Aorta (tissue), 5 donors: Measurements from ENCODE around the gene ZNF91. TPM values are rescaled to one million over a fixed set of nuclear protein-coding genes. Genes with fewer than 3 reads are reported as not detected.

Experiments used
- ATAC-seq: fragments of 200-7000 bp; cut with Tn5 transposase; one replicate; pipeline ENCODE4 v1.9.1; 2022; ENCODE audit warnings: moderate library complexity; ENCODE audit not compliant: low FRiP score
- DNase-seq, 2 donors: peaks; one replicate each; pipeline ENCODE4 v3.0.0-alpha.2; 2020
- H3K27ac ChIP-seq, 2 donors: one replicate each; pipeline ENCODE4 v1.5.1; 2013; ENCODE audit warnings: low read length in 2 of 2, mild to moderate bottlenecking in 2 of 2, moderate library complexity in 2 of 2, control low read depth in 1 of 2, inconsistent platforms in 1 of 2, low read depth in 1 of 2
- H3K27me3 ChIP-seq, 2 donors: one replicate each; pipeline ENCODE4 v1.6.1; 2013; ENCODE audit warnings: control low read depth in 1 of 2, low read length in 1 of 2, mild to moderate bottlenecking in 1 of 2, moderate library complexity in 1 of 2; ENCODE audit not compliant: insufficient read depth in 2 of 2, control insufficient read depth in 1 of 2
- H3K36me3 ChIP-seq, 2 donors: one replicate each; pipeline ENCODE4 v1.6.1; 2013; ENCODE audit warnings: control low read depth in 1 of 2, low read length in 1 of 2, mild to moderate bottlenecking in 1 of 2; ENCODE audit not compliant: insufficient read depth in 2 of 2, control insufficient read depth in 1 of 2
- H3K4me1 ChIP-seq, 2 donors: one replicate each; pipeline ENCODE4 v1.6.1; 2013; ENCODE audit warnings: low read length in 2 of 2, control low read depth in 1 of 2, mild to moderate bottlenecking in 1 of 2, moderate library complexity in 1 of 2; ENCODE audit not compliant: insufficient read depth in 2 of 2, control insufficient read depth in 1 of 2
- H3K4me3 ChIP-seq, 2 donors: one replicate each; pipeline ENCODE4 v1.5.1; 2013; ENCODE audit warnings: low read length in 2 of 2, control low read depth in 1 of 2, mild to moderate bottlenecking in 1 of 2
- H3K9me3 ChIP-seq: one replicate; pipeline ENCODE4 v1.6.1; 2013; ENCODE audit warnings: mild to moderate bottlenecking, low read length; ENCODE audit not compliant: control insufficient read depth
- WGBS, 2 donors: extraction: QIAGEN DNeasy Blood & Tissue Kit; methylation state at CpG; one replicate each; pipeline ENCODE4 v1.1.7; 2013; 5-methylcytosine and 5-hydroxymethylcytosine counted together
- intact Hi-C, 2 donors: fragments of 100-400 bp; cut with DNase I; formaldehyde crosslinking; loops; one replicate each; pipeline versions ENCODE4 v1.14.2 to v1.15.0; 2022
- polyA plus RNA-seq, 2 donors: library from polyadenylated mRNA; stranded (reverse); fragments of 200-250 nt; gene quantifications; one replicate each; pipeline ENCODE4 v1.2.3, GENCODE V29; 2013
- total RNA-seq, 2 donors: library from RNA; stranded (reverse); fragmentation: NEBNext Ultra II Directional; extraction: Animal tissue kit (Norgen Biotek cat#: 25700); gene quantifications; one replicate each; pipeline ENCODE4 v1.2.1, GENCODE V29; 2021
- donor health status: healthy with polysubstance abuse.
- donor health status: Bipolar disorder and iron deficiency.
- donor health status: DM: no; HTN: no; CAD: no.
- donor health status: DM: no; HTN: no; CAD: no.
- donor health status: DM: yes; HTN: yes; CAD: no.

The ZNF91 gene
- total and polyA plus RNA-seq, 4 donors: 7.1 to 63.6 (median 32.5) TPM

DNA sequence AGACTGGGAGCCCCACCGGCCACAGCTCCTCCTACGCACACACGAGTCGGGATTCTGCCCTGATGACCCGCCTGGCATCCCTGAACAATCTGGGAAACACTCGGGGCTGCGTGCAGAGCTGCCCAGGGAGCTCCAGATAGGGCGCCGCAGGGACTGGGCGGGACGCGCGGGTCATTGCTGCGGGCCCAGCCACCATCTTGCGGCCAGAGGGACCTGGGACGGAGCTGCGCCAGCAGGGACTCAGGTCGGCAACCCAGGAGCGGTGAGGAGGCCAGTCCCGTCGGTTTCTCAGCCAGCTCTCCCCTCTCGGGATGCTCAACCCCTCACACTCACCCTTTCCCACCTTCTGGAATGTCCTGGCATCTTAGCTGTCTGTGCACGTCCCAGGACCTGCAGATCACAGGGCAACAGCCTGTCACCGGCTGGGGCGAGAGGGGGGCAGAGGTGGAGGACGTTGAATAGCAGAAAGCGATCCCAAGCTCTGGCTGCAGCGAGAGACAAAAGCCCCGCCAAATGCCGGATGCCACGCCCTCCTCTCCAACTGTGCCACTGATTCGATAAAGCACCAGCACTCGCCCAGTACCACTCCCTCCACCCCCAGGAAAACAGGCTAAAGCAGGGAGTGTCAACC is 20.4 kb upstream of the ZNF91 start:
- peak in 1 of 2 donors; percentile 52 for DNase-seq
- H3K4me1 ChIP-seq: no peaks in the 10 kb centered on the region
- 0% methylated on average over 28 to 33 of the region's 33 CpGs for WGBS, 2 donors
- H3K27me3 ChIP-seq: no peaks in the 10 kb centered on the region
- no peaks in the 10 kb centered on the region for H3K36me3 ChIP-seq
- peak; percentile 66 for ATAC-seq
- no peak overlapping the region for H3K27ac ChIP-seq
- intact Hi-C loops: no loop called here
- peak overlapping the region; percentile 6 to 60 for H3K4me3 ChIP-seq
- H3K9me3 ChIP-seq: no peaks in the 10 kb centered on the region

DNA sequence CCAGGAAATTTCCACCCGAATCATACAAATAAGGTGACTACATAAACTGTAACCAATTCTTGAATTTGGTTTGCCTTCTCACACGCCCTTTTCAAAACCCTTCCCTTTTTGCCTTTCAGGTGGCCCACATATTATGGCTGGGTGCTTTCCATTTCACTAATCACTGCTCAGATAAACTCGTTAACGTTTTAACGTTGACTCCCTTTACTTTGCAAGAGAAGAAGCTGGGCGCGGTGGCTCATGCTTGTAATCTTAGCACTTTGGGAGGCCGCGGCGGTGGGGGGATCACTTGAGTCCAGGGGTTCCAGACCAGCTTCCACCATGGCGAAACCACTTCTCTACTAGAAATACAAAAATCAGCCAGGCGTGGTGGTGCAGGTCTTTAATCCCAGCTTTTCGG is 19.8 kb upstream of the ZNF91 start:
- 19% methylated on average over 13 of the region's 13 CpGs for WGBS, 2 donors
- Histone ChIP-seq H3K36me3 (no peaks in the 10 kb centered on the region), H3K27ac (no peak overlapping the region), H3K4me1 (no peaks in the 10 kb centered on the region), H3K27me3 (no peaks in the 10 kb centered on the region), H3K9me3 (no peaks in the 10 kb centered on the region), H3K4me3 (peak overlapping the region in 1 of 2 donors; percentile 60)
- intact Hi-C loops: no loop called here
- no peak for ATAC-seq
- no peak for DNase-seq

DNA sequence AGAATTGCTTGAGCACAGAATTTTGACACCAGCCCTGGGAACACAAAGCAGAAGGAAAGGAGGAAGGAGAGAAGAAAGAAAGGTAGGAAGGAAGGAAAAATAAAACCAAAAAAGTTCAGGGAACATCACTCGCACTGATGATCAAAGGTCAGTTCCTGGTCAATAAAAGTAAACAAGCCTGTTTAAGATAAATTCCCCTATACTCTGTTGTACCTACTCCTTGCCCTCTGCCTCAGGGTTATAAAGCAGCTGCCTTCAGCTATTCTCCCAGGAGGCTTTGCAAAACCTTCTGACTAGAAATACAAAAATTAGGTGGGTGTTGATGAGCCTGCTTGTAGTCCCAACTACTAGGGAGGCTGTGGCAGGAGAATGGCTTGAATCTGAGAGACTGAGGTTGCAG is 14.9 kb upstream of the ZNF91 start:
- Histone ChIP-seq H3K27ac (no peak overlapping the region), H3K4me3 (no peak overlapping the region), H3K4me1 (no peaks in the 10 kb centered on the region), H3K9me3 (no peaks in the 10 kb centered on the region), H3K36me3 (no peaks in the 10 kb centered on the region), H3K27me3 (no peaks in the 10 kb centered on the region)
- intact Hi-C loops: no loop called here
- DNase-seq: no peak
- ATAC-seq: no peak
- 78 to 86% methylated on average over 1 of the region's 1 CpG for WGBS, 2 donors

DNA sequence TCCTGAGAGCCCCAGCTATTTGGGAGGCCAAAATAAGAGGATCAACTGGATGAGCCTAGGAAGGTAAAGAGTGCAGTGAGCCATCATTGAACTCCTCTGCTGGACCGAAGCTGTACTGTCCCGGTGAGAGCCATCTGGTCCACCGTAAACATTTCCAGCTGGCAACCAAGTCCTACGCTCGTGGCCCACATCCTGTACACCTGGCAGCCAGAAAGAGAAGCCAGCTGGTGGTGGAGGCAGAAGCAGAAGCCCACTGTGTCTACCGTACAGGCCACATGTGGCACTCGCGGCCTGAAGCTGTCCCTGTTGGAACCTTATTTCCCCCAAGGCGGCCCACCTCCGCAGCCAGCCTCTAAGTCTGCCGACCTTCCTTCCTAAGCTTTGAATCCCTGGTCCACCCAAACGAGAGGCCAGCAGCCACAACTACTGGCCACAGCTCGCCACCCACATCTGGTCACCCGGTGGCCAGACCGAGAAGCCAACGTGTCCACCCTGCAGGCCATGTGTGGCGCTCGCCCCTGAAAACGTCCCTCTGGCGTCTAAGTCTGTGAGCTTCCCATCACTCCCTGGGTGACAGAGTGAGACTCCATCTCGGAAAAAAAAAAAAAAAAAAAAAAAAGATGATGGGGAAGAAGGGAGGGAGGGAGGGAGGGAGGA is 14.2 kb upstream of the ZNF91 start:
- intact Hi-C loops: no loop called here
- no peaks in the 10 kb centered on the region for H3K9me3 ChIP-seq
- H3K36me3 ChIP-seq: no peaks in the 10 kb centered on the region
- H3K4me1 ChIP-seq: no peaks in the 10 kb centered on the region
- H3K4me3 ChIP-seq: no peak overlapping the region
- DNase-seq: no peak
- no peaks in the 10 kb centered on the region for H3K27me3 ChIP-seq
- ATAC-seq: no peak
- WGBS, 2 donors: 87 to 90% methylated on average over 21 of the region's 21 CpGs
- H3K27ac ChIP-seq: no peak overlapping the region

DNA sequence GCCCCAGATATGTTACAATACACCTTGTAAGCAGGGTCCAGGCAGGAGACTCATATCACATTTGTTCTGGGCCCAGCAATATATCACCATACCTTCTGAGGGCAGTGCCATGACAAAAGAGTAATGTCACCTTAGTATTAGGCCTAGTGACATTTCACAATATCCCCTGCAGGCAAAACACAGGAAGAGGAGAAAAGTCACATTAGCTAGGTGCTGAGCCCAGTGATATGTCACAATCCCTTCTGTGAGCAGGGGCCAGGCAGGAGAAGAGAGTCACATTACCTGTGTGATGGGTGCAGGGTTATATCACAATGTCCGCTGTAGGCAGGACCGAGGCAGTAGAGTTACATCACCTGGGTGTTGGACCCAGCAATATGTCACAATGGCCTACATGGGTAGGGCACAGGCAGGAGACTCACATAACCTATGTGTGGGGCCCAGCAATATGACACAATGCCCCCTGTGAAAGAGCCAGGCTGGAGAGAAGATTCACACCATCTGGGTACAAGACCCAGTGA is 12.4 kb upstream of the ZNF91 start:
- ATAC-seq (no peak), DNase-seq (no peak)
- Histone ChIP-seq H3K36me3 (no peaks in the 10 kb centered on the region), H3K4me1 (no peaks in the 10 kb centered on the region), H3K27ac (no peak overlapping the region), H3K27me3 (no peaks in the 10 kb centered on the region), H3K9me3 (no peaks in the 10 kb centered on the region), H3K4me3 (no peak overlapping the region)
- intact Hi-C loops: no loop called here
- 96 to 98% methylated on average over 2 of the region's 2 CpGs for WGBS, 2 donors

DNA sequence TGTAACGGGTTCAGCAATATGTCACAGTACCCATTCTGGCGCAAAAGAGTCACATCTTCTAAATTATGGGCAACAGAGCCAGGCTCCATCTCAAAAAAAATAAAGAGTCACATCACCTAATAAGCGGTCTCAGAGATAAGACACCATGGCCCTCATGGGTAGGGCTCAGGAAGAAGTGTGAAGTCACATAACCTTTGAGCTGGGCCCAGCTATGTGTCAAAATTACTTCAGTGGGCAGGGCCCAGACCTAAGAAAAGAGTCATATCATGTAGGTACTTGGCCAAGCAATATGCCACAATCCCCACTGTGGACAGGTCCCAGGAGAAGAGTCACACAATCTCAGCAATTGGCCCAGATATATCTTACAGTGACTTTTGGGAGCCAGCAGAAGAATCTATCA is 11.4 kb upstream of the ZNF91 start:
- Histone ChIP-seq H3K27me3 (no peaks in the 10 kb centered on the region), H3K36me3 (no peaks in the 10 kb centered on the region), H3K27ac (no peak overlapping the region), H3K4me3 (no peak overlapping the region), H3K4me1 (no peaks in the 10 kb centered on the region), H3K9me3 (no peaks in the 10 kb centered on the region)
- intact Hi-C loops: no loop called here
- no peak for DNase-seq
- WGBS, 2 donors: 96 to 98% methylated on average over 3 of the region's 3 CpGs
- ATAC-seq: no peak

DNA sequence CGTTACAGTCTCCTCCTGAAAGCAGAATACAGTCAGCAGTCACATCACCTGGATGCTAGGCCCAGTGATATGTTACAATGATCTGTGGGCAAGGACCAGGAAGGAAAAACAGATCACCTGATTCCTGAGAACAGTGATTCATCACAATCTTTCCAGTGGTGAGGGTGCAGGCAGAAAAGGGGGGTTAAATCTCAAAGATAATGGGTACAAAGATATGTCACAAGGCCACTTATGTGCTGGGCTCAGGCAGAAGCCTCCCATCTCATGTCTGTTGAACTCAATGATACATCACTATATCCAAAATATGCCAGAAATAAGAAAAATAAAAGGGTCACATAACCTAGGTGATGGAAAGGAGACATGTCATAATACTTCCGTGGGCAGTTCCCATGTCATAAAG is 10.8 kb upstream of the ZNF91 start:
- intact Hi-C loops: no loop called here
- no peaks in the 10 kb centered on the region for H3K36me3 ChIP-seq
- no peaks in the 10 kb centered on the region for H3K27me3 ChIP-seq
- H3K4me3 ChIP-seq: no peak overlapping the region
- H3K4me1 ChIP-seq: no peaks in the 10 kb centered on the region
- ATAC-seq (no peak), DNase-seq (no peak)
- no peaks in the 10 kb centered on the region for H3K9me3 ChIP-seq
- no peak overlapping the region for H3K27ac ChIP-seq
- WGBS, 2 donors: 93 to 97% methylated on average over 2 of the region's 2 CpGs

DNA sequence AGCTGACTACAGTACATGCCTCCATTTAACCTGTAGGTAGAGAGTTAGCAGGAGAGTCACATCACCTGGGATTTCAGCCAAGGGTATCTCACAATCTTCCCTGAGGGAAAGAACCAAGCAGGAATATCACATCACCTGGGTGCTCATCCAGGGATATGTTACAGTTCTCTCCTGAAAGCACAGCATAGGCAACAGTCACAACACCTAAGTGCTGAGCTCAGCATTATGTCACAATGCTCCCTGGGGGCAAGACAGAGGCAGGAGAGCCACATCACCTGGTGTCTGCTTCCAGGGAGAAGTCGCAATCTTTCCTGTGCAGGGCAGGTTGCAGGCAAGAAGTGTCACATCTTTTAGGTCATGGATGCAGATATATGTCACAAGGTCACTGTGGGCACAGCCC is 9.4 kb upstream of the ZNF91 start:
- ATAC-seq: no peak
- Histone ChIP-seq H3K36me3 (no peaks in the 10 kb centered on the region), H3K4me1 (no peaks in the 10 kb centered on the region), H3K27ac (no peak overlapping the region), H3K27me3 (no peaks in the 10 kb centered on the region), H3K9me3 (peaks cover 2% of the 10 kb centered on the region), H3K4me3 (no peak overlapping the region)
- 96% methylated on average over 1 of the region's 1 CpG for WGBS, 2 donors
- no peak for DNase-seq
- intact Hi-C loops: no loop called here
